Measurements from ENCODE around the gene NOP16.

Gene NOP16

GRCh38 chr5:176425138-176425537, 36.7 kb upstream of the NOP16 start:
- CTCF ChIA-PET: interaction anchor here (0.6 to 1.2 kb wide), 2 partner anchors 8 to 28 kb away, joined by 3 to 4 read pairs; no protein-coding TSS in a partner anchor
- POLR2A ChIA-PET: no interaction called here
- no CpG with 5 or more reads among the region's 1 CpG for WGBS (ENCODE audit: insufficient coverage)
- H3K27ac ChIP-seq (ENCODE audit: insufficient read depth in 1 of 2, low read depth in 1 of 2, low read length in 2 of 2, poor library complexity in 1 of 2, severe bottlenecking in 2 of 2): no peak overlapping the region
- no peaks in the 10 kb centered on the region for H3K27me3 ChIP-seq (replicated peaks in 2 of 5; ENCODE audit: control insufficient read depth in 4 of 5, insufficient read depth in 5 of 5, low read length in 4 of 5)
- H3K4me1 ChIP-seq (ENCODE audit: control extremely low read depth in 1 of 4, control insufficient read depth in 4 of 4, insufficient read depth in 4 of 4, low read length in 3 of 4): peaks cover 0 to 4% (median under 1%) of the 10 kb centered on the region in 4 experiments
- no peaks in the 10 kb centered on the region for H3K36me3 ChIP-seq (ENCODE audit: control insufficient read depth in 4 of 4, insufficient read depth in 4 of 4, low read length in 3 of 4)
- no peak overlapping the region for H3K4me3 ChIP-seq (ENCODE audit: control insufficient read depth in 1 of 7, extremely low read depth in 1 of 7, insufficient read depth in 4 of 7, low read depth in 2 of 7, low read length in 6 of 7)
- DNase-seq: no peak
- peaks cover 0 to 6% (median 0%) of the 10 kb centered on the region in 5 experiments for H3K9me3 ChIP-seq (ENCODE audit: control extremely low read depth in 1 of 5, control insufficient read depth in 4 of 5, insufficient read depth in 2 of 5, low read depth in 1 of 5, low read length in 4 of 5)

GRCh38 chr5:176424181-176424580, 35.8 kb upstream of the NOP16 start:
- POLR2A ChIA-PET: interaction anchor here (0.6 kb wide), 1 partner anchor 1133 kb away, joined by 3 read pairs; no protein-coding TSS in a partner anchor
- no peak overlapping the region for H3K4me3 ChIP-seq (ENCODE audit: control insufficient read depth in 1 of 7, extremely low read depth in 1 of 7, insufficient read depth in 4 of 7, low read depth in 2 of 7, low read length in 6 of 7)
- H3K27me3 ChIP-seq (replicated peaks in 2 of 5; ENCODE audit: control insufficient read depth in 4 of 5, insufficient read depth in 5 of 5, low read length in 4 of 5): no peaks in the 10 kb centered on the region
- no peak overlapping the region for H3K27ac ChIP-seq (ENCODE audit: insufficient read depth in 1 of 2, low read depth in 1 of 2, low read length in 2 of 2, poor library complexity in 1 of 2, severe bottlenecking in 2 of 2)
- DNase-seq: no peak
- CTCF ChIA-PET: no interaction called here
- WGBS (ENCODE audit: insufficient coverage): 100% methylated on average over 2 of the region's 3 CpGs
- H3K4me1 ChIP-seq (ENCODE audit: control extremely low read depth in 1 of 4, control insufficient read depth in 4 of 4, insufficient read depth in 4 of 4, low read length in 3 of 4): no peaks in the 10 kb centered on the region
- no peaks in the 10 kb centered on the region for H3K36me3 ChIP-seq (ENCODE audit: control insufficient read depth in 4 of 4, insufficient read depth in 4 of 4, low read length in 3 of 4)
- H3K9me3 ChIP-seq (ENCODE audit: control extremely low read depth in 1 of 5, control insufficient read depth in 4 of 5, insufficient read depth in 2 of 5, low read depth in 1 of 5, low read length in 4 of 5): peaks cover 0 to 6% (median 0%) of the 10 kb centered on the region in 5 experiments

- H3K4me3 ChIP-seq (ENCODE audit: control insufficient read depth in 1 of 7, extremely low read depth in 1 of 7, insufficient read depth in 4 of 7, low read depth in 2 of 7, low read length in 6 of 7): no peak overlapping the region
- no peaks in the 10 kb centered on the region for H3K36me3 ChIP-seq (ENCODE audit: control insufficient read depth in 4 of 4, insufficient read depth in 4 of 4, low read length in 3 of 4)
- no peaks in the 10 kb centered on the region for H3K27me3 ChIP-seq (replicated peaks in 2 of 5; ENCODE audit: control insufficient read depth in 4 of 5, insufficient read depth in 5 of 5, low read length in 4 of 5)
- POLR2A ChIA-PET: no interaction called here
- DNase-seq: peak in 1 of 3 donors; percentile 24
- no CpG with 5 or more reads among the region's 2 CpGs for WGBS (ENCODE audit: insufficient coverage)
- CTCF ChIA-PET: no interaction called here
- no peak overlapping the region for H3K27ac ChIP-seq (ENCODE audit: insufficient read depth in 1 of 2, low read depth in 1 of 2, low read length in 2 of 2, poor library complexity in 1 of 2, severe bottlenecking in 2 of 2)
- peaks cover 2 to 8% (median 8%) of the 10 kb centered on the region in 4 experiments for H3K4me1 ChIP-seq (ENCODE audit: control extremely low read depth in 1 of 4, control insufficient read depth in 4 of 4, insufficient read depth in 4 of 4, low read length in 3 of 4)
- peaks cover 0 to 6% (median 0%) of the 10 kb centered on the region in 5 experiments for H3K9me3 ChIP-seq (ENCODE audit: control extremely low read depth in 1 of 5, control insufficient read depth in 4 of 5, insufficient read depth in 2 of 5, low read depth in 1 of 5, low read length in 4 of 5)
These were observed 32.7 kb upstream of the NOP16 start for GRCh38 chr5:176420972-176421544.

GRCh38 chr5:176420086-176420485, 31.7 kb upstream of the NOP16 start:
- ChIA-PET POLR2A (no interaction called here), CTCF (no interaction called here)
- no peak for DNase-seq
- Histone ChIP-seq H3K4me1 (ENCODE audit: control extremely low read depth in 1 of 4, control insufficient read depth in 4 of 4, insufficient read depth in 4 of 4, low read length in 3 of 4) (peaks cover 2 to 15% (median 14%) of the 10 kb centered on the region in 4 experiments), H3K27ac (ENCODE audit: insufficient read depth in 1 of 2, low read depth in 1 of 2, low read length in 2 of 2, poor library complexity in 1 of 2, severe bottlenecking in 2 of 2) (no peak overlapping the region), H3K9me3 (ENCODE audit: control extremely low read depth in 1 of 5, control insufficient read depth in 4 of 5, insufficient read depth in 2 of 5, low read depth in 1 of 5, low read length in 4 of 5) (peaks cover 0 to 6% (median 0%) of the 10 kb centered on the region in 5 experiments), H3K36me3 (ENCODE audit: control insufficient read depth in 4 of 4, insufficient read depth in 4 of 4, low read length in 3 of 4) (no peaks in the 10 kb centered on the region), H3K4me3 (ENCODE audit: control insufficient read depth in 1 of 7, extremely low read depth in 1 of 7, insufficient read depth in 4 of 7, low read depth in 2 of 7, low read length in 6 of 7) (no peak overlapping the region), H3K27me3 (replicated peaks in 2 of 5; ENCODE audit: control insufficient read depth in 4 of 5, insufficient read depth in 5 of 5, low read length in 4 of 5) (no peaks in the 10 kb centered on the region)
- 83% methylated on average over 3 of the region's 5 CpGs for WGBS (ENCODE audit: insufficient coverage)

- Histone ChIP-seq H3K27me3 (replicated peaks in 2 of 5; ENCODE audit: control insufficient read depth in 4 of 5, insufficient read depth in 5 of 5, low read length in 4 of 5) (no peaks in the 10 kb centered on the region), H3K27ac (ENCODE audit: insufficient read depth in 1 of 2, low read depth in 1 of 2, low read length in 2 of 2, poor library complexity in 1 of 2, severe bottlenecking in 2 of 2) (no peak overlapping the region), H3K4me3 (ENCODE audit: control insufficient read depth in 1 of 7, extremely low read depth in 1 of 7, insufficient read depth in 4 of 7, low read depth in 2 of 7, low read length in 6 of 7) (no peak overlapping the region), H3K9me3 (ENCODE audit: control extremely low read depth in 1 of 5, control insufficient read depth in 4 of 5, insufficient read depth in 2 of 5, low read depth in 1 of 5, low read length in 4 of 5) (peaks cover 0 to 6% (median 0%) of the 10 kb centered on the region in 5 experiments), H3K36me3 (ENCODE audit: control insufficient read depth in 4 of 4, insufficient read depth in 4 of 4, low read length in 3 of 4) (no peaks in the 10 kb centered on the region), H3K4me1 (ENCODE audit: control extremely low read depth in 1 of 4, control insufficient read depth in 4 of 4, insufficient read depth in 4 of 4, low read length in 3 of 4) (peaks cover 2 to 15% (median 14%) of the 10 kb centered on the region in 4 experiments)
- DNase-seq: no peak
- POLR2A ChIA-PET: no interaction called here
- WGBS (ENCODE audit: insufficient coverage): 95% methylated on average over 9 of the region's 9 CpGs
- CTCF ChIA-PET: interaction anchor here (1.0 to 1.7 kb wide), 6 partner anchors 11 to 152 kb away, joined by 3 to 6 read pairs (median 4); no protein-coding TSS in a partner anchor
These were observed 29.9 kb upstream of the NOP16 start for GRCh38 chr5:176418251-176418650.

- ChIA-PET POLR2A (interaction anchor here (1.3 to 1.7 kb wide), 2 partner anchors 31 to 121 kb away, joined by 5 to 8 read pairs; partner anchors contain the start of gene FAF2), CTCF (interaction anchor here (0.7 to 2.2 kb wide), 19 partner anchors 9 to 179 kb away, joined by 3 to 13 read pairs (median 4); partner anchors contain the start of genes FAF2 and RNF44)
- Histone ChIP-seq H3K4me1 (ENCODE audit: control extremely low read depth in 1 of 4, control insufficient read depth in 4 of 4, insufficient read depth in 4 of 4, low read length in 3 of 4) (peaks cover 2 to 15% (median 14%) of the 10 kb centered on the region in 4 experiments), H3K9me3 (ENCODE audit: control extremely low read depth in 1 of 5, control insufficient read depth in 4 of 5, insufficient read depth in 2 of 5, low read depth in 1 of 5, low read length in 4 of 5) (peaks cover 0 to 6% (median 0%) of the 10 kb centered on the region in 5 experiments), H3K36me3 (ENCODE audit: control insufficient read depth in 4 of 4, insufficient read depth in 4 of 4, low read length in 3 of 4) (no peaks in the 10 kb centered on the region), H3K4me3 (ENCODE audit: control insufficient read depth in 1 of 7, extremely low read depth in 1 of 7, insufficient read depth in 4 of 7, low read depth in 2 of 7, low read length in 6 of 7) (peak overlapping the region in 4 of 7 experiments; percentile 46 to 80 (median 76)), H3K27me3 (replicated peaks in 2 of 5; ENCODE audit: control insufficient read depth in 4 of 5, insufficient read depth in 5 of 5, low read length in 4 of 5) (no peaks in the 10 kb centered on the region), H3K27ac (ENCODE audit: insufficient read depth in 1 of 2, low read depth in 1 of 2, low read length in 2 of 2, poor library complexity in 1 of 2, severe bottlenecking in 2 of 2) (no peak overlapping the region)
- 87% methylated on average over 9 of the region's 11 CpGs for WGBS (ENCODE audit: insufficient coverage)
- DNase-seq: no peak
These were observed 28.6 kb upstream of the NOP16 start for GRCh38 chr5:176416965-176417364.
